Liver (tissue), 3 donors: ENCODE data around the gene NCOR1.

ENCODE experiments used
- HNF4A ChIP-seq, 2 donors: conservative IDR thresholded peaks; 2 replicates each; pipeline ENCODE4 v1.6.1; 2016; ENCODE audit warnings: antibody characterized with exemption in 2 of 2, mild to moderate bottlenecking in 2 of 2
- JUND ChIP-seq, 2 donors: IDR thresholded peaks; 2 replicates each; pipeline ENCODE4 v1.6.1; 2016; ENCODE audit warnings: antibody characterized with exemption in 2 of 2
- RAD21 ChIP-seq, 2 donors: IDR thresholded peaks; 2 replicates each; pipeline ENCODE4 v1.6.1; 2016; ENCODE audit warnings: antibody characterized with exemption in 2 of 2, mild to moderate bottlenecking in 2 of 2
- SP1 ChIP-seq: IDR thresholded peaks from 2 replicates; pipeline ENCODE4 v1.6.1; 2018; ENCODE audit warnings: antibody characterized with exemption, mild to moderate bottlenecking
- YY1 ChIP-seq: IDR thresholded peaks from 2 replicates; pipeline ENCODE4 v1.6.1; 2016; ENCODE audit warnings: antibody characterized with exemption, mild to moderate bottlenecking
- TF ChIP-seq, protein P1 (sequence below): IDR thresholded peaks from 2 replicates; pipeline ENCODE4 v1.6.1; 2016; ENCODE audit warnings: antibody characterized with exemption, mild to moderate bottlenecking
- TF ChIP-seq, protein P2 (sequence below): IDR thresholded peaks from 2 replicates; pipeline ENCODE4 v1.6.1; 2016; ENCODE audit warnings: antibody characterized with exemption
- TF ChIP-seq, protein P3 (sequence below): fragments of 150-350 bp; IDR thresholded peaks from 2 replicates; pipeline ENCODE4 v1.5.1; 2017; ENCODE audit warnings: improper control_type of control experiment, low read depth, low read length; ENCODE audit not compliant: missing input control
- donor health status: healthy.
- donor health status: healthy.

DNA sequence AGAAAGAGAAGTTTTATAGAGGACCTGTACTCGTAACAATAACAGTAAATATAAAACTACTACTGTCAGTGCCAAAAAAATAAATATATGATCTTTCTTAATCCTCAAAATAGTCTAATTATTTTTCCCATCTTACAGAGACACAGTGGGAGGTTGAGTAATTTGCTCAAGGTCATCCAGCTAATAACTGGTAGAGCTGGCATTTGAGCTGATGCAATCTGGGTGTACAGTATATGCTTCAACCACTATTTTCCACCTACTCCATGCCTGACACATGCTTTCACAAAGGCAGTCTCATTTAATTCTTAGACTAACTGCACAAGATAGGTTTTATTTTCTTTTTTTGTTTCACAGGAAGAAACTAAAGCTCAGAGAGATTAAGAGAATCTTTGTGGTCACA is 35.3 kb upstream of the NCOR1 start:
- TF ChIP-seq, protein P1, sequence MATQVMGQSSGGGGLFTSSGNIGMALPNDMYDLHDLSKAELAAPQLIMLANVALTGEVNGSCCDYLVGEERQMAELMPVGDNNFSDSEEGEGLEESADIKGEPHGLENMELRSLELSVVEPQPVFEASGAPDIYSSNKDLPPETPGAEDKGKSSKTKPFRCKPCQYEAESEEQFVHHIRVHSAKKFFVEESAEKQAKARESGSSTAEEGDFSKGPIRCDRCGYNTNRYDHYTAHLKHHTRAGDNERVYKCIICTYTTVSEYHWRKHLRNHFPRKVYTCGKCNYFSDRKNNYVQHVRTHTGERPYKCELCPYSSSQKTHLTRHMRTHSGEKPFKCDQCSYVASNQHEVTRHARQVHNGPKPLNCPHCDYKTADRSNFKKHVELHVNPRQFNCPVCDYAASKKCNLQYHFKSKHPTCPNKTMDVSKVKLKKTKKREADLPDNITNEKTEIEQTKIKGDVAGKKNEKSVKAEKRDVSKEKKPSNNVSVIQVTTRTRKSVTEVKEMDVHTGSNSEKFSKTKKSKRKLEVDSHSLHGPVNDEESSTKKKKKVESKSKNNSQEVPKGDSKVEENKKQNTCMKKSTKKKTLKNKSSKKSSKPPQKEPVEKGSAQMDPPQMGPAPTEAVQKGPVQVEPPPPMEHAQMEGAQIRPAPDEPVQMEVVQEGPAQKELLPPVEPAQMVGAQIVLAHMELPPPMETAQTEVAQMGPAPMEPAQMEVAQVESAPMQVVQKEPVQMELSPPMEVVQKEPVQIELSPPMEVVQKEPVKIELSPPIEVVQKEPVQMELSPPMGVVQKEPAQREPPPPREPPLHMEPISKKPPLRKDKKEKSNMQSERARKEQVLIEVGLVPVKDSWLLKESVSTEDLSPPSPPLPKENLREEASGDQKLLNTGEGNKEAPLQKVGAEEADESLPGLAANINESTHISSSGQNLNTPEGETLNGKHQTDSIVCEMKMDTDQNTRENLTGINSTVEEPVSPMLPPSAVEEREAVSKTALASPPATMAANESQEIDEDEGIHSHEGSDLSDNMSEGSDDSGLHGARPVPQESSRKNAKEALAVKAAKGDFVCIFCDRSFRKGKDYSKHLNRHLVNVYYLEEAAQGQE = no peak
- TF ChIP-seq YY1 = no peak
- TF ChIP-seq, protein P2, sequence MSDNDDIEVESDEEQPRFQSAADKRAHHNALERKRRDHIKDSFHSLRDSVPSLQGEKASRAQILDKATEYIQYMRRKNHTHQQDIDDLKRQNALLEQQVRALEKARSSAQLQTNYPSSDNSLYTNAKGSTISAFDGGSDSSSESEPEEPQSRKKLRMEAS = no peak
- TF ChIP-seq, protein P3, sequence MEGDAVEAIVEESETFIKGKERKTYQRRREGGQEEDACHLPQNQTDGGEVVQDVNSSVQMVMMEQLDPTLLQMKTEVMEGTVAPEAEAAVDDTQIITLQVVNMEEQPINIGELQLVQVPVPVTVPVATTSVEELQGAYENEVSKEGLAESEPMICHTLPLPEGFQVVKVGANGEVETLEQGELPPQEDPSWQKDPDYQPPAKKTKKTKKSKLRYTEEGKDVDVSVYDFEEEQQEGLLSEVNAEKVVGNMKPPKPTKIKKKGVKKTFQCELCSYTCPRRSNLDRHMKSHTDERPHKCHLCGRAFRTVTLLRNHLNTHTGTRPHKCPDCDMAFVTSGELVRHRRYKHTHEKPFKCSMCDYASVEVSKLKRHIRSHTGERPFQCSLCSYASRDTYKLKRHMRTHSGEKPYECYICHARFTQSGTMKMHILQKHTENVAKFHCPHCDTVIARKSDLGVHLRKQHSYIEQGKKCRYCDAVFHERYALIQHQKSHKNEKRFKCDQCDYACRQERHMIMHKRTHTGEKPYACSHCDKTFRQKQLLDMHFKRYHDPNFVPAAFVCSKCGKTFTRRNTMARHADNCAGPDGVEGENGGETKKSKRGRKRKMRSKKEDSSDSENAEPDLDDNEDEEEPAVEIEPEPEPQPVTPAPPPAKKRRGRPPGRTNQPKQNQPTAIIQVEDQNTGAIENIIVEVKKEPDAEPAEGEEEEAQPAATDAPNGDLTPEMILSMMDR = no peak
- no peak for TF ChIP-seq SP1
- TF ChIP-seq JUND (IDR thresholded peaks at IDR 0.05) = no peak
- no peak for TF ChIP-seq RAD21 (IDR thresholded peaks at IDR 0.05)
- TF ChIP-seq HNF4A (conservative IDR thresholded peaks at IDR 0.05) = no peak
